Measurements from ENCODE around the gene PSORS1C2. TPM values are rescaled to one million over a fixed set of nuclear protein-coding genes. Genes with fewer than 3 reads are reported as not detected.
"Not testable (repeated sequence)": the region's sequence is repeated elsewhere in the genome, so short reads cannot be mapped to it uniquely, and the experiment has no call there.

Gene PSORS1C2
- total RNA-seq, 4 donors from 2014 or later = not detected

DNA sequence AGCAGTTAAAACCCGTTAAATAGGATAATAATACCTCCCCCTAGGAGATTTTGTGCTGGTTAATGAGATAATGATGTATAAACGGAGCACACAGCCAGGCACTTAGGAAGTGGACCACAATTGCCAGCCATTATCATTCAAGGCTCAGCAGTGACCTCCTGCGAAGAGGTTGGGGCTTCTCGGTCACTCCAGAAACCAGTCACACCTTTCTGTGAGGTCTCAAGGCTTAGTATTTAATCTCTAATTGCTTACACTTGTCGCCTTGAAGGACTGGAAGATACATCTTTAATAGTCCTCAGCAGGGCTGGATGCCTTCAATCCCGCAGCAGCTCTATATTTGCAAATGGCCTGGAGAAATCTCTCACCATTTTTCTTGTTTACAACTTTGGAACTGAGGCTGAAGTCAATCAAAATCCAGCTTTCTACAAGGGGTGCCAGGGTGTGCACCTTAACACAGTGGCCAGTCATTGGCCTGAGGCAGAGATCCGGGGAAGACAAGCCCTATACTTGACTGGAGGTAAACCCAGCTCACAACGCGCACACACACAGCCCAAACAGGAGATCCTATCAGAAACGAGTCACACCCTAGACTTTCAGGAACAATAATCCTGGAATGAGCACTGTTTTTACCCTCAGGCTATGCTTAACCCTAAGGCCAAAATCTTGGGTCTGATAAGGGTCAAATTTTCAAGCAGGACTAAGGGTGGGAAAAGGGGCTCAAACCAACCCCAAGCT is 30.4 kb upstream of the PSORS1C2 start:
- Histone ChIP-seq H3K9me3 (no peaks in the 10 kb centered on the region), H3K27ac (no peak overlapping the region), H3K4me1 (no peaks in the 10 kb centered on the region), H3K4me3 (no peak overlapping the region), H3K36me3 (no peaks in the 10 kb centered on the region), H3K27me3 (no peaks in the 10 kb centered on the region)
- no peak for DNase-seq
- intact Hi-C loops (cut with DNase I; ENCODE audit: low total_unique reads) = no loop called here
- TF ChIP-seq, protein P1, sequence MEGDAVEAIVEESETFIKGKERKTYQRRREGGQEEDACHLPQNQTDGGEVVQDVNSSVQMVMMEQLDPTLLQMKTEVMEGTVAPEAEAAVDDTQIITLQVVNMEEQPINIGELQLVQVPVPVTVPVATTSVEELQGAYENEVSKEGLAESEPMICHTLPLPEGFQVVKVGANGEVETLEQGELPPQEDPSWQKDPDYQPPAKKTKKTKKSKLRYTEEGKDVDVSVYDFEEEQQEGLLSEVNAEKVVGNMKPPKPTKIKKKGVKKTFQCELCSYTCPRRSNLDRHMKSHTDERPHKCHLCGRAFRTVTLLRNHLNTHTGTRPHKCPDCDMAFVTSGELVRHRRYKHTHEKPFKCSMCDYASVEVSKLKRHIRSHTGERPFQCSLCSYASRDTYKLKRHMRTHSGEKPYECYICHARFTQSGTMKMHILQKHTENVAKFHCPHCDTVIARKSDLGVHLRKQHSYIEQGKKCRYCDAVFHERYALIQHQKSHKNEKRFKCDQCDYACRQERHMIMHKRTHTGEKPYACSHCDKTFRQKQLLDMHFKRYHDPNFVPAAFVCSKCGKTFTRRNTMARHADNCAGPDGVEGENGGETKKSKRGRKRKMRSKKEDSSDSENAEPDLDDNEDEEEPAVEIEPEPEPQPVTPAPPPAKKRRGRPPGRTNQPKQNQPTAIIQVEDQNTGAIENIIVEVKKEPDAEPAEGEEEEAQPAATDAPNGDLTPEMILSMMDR (IDR thresholded peaks at IDR 0.05) = no peak
- TF ChIP-seq POLR2A (IDR thresholded peaks at IDR 0.05) = no peak

DNA sequence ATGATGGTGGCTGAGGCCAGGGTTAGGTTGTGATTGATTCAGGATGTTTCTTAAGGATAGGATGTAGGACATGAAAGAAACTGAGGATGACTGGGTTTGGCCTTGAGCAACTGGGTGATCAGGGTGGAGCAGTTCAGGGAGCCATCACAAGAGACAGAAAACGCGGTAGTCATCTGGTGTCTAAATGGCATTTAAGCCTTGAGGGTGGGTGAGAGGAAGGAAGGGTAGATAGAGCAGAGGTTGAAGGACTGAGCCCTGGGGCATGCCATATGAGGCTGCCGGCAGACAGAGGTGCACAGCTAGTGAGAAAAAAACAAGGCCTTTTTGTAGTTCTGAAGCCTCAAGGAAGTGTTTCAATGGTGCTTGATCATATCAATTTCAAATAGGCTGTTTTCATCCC is 29.7 kb upstream of the PSORS1C2 start:
- Histone ChIP-seq H3K27me3 (no peaks in the 10 kb centered on the region), H3K4me3 (no peak overlapping the region), H3K4me1 (no peaks in the 10 kb centered on the region), H3K27ac (no peak overlapping the region), H3K9me3 (no peaks in the 10 kb centered on the region), H3K36me3 (no peaks in the 10 kb centered on the region)
- no peak for DNase-seq
- intact Hi-C loops (cut with DNase I; ENCODE audit: low total_unique reads) = no loop called here
- TF ChIP-seq, protein P1 (IDR thresholded peaks at IDR 0.05) = no peak
- TF ChIP-seq POLR2A (IDR thresholded peaks at IDR 0.05) = no peak

DNA sequence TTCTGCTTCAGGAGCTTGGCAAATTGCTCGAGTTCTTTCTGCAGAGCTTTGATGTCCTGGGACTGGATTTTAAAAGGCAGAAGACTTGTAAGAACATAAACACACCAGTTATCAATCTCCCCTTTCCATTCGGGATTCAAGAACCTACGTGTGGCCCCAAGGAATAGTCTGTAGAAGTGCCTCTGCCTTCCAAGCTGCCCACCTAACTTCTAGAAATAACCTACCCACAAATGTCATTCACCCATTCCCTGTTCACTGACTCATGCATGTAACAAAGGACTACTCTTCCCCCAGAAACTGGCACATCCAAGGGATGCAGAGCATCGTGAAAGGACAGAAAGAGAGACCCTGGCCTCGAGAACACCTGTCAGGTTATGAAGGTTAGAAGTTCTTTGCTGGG is 27.1 kb upstream of the PSORS1C2 start:
- H3K9me3 ChIP-seq = no peaks in the 10 kb centered on the region
- no peak overlapping the region for H3K4me3 ChIP-seq
- intact Hi-C loops (cut with DNase I; ENCODE audit: low total_unique reads) = no loop called here
- TF ChIP-seq POLR2A (IDR thresholded peaks at IDR 0.05) = no peak
- TF ChIP-seq, protein P1 (IDR thresholded peaks at IDR 0.05) = no peak
- H3K36me3 ChIP-seq = no peaks in the 10 kb centered on the region
- no peaks in the 10 kb centered on the region for H3K4me1 ChIP-seq
- H3K27me3 ChIP-seq = no peaks in the 10 kb centered on the region
- no peak for DNase-seq
- no peak overlapping the region for H3K27ac ChIP-seq

DNA sequence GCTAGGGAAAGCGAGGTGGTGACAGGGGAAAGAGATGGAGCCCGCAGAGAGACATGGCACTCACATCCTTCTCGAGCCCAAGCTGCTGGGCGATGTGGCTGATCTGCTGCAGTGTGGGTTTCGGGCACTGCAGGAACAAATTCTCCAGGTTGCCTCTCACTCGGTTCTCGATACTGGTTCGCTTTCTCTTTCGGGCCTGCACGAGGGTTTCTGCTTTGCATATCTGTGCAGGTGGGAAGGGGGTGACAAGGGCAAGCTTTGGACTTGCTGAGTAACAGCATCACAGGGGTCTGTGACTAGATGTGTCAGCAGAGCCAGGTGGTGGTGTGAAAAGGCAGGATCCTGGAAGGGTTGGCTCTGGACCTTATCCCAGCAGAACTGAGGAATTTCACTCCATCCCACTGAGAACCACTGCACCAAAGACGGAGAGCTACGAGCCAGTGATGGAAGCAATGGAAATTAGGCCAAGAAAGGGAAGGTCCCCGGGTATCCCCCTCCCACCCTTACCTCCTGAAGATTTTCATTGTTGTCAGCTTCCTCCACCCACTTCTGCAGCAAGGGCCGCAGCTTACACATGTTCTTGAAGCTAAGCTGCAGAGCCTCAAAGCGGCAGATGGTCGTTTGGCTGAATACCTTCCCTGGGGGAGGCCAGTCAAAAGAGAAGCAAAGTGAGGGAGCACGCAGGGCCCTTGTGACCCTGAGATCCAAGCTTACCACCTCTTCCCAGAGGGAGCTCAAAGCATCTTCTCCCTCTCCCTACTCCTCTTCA is 26.4 kb upstream of the PSORS1C2 start:
- DNase-seq; H3K4me3 ChIP-seq; H3K36me3 ChIP-seq; intact Hi-C loops (cut with DNase I; ENCODE audit: low total_unique reads); H3K4me1 ChIP-seq; H3K9me3 ChIP-seq; H3K27me3 ChIP-seq; H3K27ac ChIP-seq: not testable (repeated sequence)

DNA sequence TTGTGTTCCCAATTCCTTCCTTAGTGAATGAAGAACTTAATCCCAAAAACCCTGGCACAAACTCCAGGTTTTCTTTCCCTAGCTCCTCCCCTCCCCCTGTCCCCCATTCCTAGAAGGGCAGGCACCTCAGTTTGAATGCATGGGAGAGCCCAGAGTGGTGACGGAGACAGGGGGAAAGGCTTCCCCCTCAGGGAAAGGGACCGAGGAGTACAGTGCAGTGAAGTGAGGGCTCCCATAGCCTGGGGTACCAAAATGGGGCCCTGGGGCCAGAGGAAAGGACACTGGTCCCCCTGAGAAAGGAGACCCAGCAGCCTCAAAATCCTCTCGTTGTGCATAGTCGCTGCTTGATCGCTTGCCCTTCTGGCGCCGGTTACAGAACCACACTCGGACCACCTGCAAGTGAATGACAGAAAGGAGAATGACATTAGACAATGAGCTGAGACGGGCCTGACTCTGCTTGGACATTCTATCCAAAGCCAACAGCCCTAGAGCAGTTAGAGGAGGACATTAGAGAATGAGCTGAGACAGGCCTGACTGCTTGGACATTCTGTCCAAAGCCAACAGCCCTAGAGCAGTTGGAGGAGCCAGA is 25.7 kb upstream of the PSORS1C2 start:
- H3K27ac ChIP-seq; intact Hi-C loops (cut with DNase I; ENCODE audit: low total_unique reads); H3K9me3 ChIP-seq; H3K4me1 ChIP-seq; H3K36me3 ChIP-seq; H3K4me3 ChIP-seq; DNase-seq; H3K27me3 ChIP-seq: not testable (repeated sequence)

DNA sequence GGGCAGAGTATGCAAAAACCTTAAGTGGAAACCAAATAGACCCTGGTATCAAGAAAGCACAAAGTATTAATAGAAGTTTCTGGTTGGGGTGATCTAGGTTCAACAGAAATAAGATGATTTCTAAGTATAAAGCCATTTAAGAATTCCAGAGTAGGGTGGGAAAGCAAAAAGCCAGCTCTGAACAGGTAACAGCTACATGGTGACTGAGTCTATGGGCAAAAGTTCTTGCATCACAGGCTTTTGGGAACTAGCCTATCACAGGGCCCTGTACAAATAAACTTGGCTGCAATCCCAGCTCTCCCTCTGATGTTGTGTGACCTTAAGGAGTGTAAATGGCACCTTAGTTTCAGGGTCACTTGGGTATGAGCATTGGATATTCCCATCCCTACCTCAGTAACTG is 25.1 kb upstream of the PSORS1C2 start:
- H3K27ac ChIP-seq = no peak overlapping the region
- TF ChIP-seq, protein P1 (IDR thresholded peaks at IDR 0.05) = no peak
- no peak for TF ChIP-seq POLR2A (IDR thresholded peaks at IDR 0.05)
- intact Hi-C loops (cut with DNase I; ENCODE audit: low total_unique reads) = no loop called here
- no peak overlapping the region for H3K4me3 ChIP-seq
- H3K4me1 ChIP-seq = no peaks in the 10 kb centered on the region
- DNase-seq = no peak
- H3K36me3 ChIP-seq = no peaks in the 10 kb centered on the region
- no peaks in the 10 kb centered on the region for H3K9me3 ChIP-seq
- no peaks in the 10 kb centered on the region for H3K27me3 ChIP-seq
